ENCODE results near the gene EYS.

Gene EYS

DNA sequence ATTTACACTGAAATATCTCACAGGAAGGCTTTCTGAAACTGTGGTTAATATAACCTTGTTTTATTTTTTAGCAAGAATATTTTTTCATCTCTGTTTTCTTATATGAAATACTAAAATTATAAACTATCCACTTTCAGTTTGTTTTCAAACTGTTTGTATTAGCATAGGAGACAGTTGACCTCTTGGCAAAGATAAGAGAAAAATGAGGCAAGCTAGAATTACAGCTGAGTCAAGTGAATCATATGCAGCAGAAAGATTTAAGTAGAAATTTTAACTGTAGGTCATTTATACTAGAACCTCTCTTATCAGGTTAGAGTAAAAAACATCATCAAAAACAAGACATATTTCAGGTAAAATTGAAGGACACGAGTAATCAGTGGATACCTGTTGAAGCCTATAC lies 1278.8 kb downstream of the EYS start:
- no peak for DNase-seq

DNA sequence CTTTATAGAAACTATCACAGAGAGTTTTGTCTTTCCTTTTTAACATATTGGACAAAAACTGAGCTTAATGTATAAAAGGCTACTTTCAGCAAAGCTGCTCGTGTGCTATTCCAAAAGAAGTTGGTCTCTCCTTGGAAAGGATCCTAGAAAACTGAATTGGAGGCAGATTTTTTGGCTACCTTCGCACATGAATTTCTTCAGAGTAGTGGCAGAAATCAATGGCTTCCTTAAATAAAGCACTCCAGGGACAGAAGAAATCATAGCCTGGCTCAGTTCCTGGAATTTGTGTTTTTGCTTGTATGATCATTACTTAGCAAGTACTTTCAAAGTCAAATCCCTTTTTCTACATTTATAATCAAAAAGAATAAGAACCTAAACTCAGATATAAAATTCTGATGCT lies 1291.1 kb downstream of the EYS start:
- no peak for DNase-seq

DNA sequence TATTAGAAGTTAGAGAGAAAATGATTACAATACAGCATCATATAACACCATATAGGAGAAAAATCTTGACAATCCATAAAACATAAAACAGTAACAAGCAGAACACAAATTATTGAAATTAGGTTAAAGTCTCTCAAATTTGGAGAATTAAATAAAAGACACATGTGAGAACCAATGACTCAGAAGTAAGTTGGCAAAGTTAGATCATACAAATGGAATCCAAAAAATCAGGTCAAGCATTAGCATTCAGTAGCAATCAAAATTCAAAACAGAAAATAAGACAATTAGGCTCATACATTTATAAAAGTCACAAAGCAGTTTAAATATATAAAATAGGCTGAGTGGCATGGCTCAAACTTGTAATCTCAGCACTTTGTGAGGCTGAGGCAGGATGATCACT lies 1295.8 kb downstream of the EYS start:
- no peak for DNase-seq

DNA sequence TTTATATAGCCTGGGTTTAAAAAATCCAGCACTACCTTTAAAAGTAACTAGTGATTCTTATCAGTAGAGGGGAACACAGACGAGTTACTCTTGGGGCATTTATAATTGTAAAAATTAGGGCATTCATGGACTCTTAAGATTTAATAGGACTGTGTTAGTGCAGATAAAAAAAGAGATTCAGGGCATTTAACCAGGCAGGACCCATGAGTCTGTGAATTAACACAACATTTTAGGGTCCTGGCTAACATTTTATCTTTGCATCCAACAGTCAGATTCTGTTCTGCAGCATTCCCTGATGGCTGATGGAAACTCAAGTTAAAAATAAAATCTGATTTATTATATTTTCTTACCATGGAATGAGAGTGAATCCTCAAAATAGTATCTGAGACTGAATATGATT lies 1297.1 kb downstream of the EYS start:
- DNase-seq: no peak

DNA sequence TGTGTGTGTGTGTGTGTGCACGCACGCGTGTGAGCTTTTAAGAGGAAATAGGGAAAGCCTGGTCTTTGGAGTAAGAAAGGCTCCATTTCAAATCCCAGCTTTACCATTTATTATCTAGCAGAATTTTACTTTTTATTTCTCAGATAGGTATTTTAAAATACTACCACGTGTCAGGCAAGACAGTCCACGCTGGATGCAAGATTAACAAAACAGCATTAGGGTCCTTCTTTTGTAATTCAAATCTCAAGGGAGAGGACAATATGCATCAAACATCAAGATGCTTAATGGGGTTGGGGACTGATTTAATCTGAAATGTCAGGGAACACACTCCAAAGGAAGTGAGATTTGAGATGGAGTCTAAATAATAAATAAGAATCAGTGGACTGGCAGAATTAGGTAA lies 1302.6 kb downstream of the EYS start:
- DNase-seq: no peak

DNA sequence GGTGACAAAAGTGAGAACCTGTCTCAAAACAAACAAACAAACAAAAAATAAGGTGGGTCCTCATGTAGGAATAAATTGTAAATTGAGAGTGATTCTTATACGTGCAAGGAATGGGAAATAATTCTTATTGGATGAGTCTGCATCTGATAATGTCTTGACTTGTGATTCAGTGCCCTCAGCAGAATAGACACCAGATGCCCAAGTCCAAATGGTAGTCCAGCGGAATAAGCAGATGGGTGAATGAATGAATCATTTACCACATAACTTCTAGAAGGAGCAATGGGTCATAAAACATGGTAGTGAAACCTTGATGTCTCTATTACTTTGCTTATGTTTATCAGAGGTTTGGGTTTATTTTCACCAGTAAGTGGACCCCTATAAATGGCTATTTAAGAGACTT lies 1323.7 kb downstream of the EYS start:
- DNase-seq: no peak

DNA sequence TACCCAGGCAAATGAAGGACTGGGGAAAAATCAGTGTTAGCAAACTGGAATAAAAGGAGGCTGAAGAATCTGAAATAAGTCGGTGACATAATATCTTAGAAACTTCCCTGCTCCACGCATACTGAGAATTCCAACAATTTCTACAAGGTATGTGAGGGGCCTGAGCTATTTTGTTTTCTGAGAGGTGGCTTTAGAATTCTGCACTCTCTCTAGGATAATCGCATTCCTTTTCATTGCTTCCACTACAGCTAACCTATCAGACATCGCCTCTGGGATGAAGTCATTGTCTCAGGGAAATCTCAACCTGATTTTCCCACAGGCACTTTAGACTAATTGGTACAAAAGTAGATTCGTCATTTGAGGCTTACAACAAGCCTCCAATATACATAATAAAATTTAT lies 1330.6 kb downstream of the EYS start:
- no peak for DNase-seq

DNA sequence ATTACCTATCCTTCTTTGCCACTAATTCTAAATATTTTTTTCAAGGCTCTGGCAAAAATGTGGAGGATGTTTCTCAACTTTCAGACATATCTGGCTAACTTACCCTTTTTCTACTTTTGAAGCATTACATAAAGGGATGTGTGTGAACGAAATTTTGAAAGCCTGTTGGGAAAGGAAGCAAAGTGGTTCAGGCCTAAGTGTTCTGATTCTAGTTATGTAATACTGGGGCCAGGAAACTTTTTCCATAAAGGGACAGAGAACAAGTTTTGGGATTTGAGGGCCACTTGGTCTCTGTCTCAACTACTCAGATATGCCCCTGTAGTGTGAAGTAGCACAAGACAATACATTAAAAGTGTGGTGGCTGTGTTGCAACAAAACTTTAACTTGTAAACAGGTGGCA lies 1349.6 kb downstream of the EYS start:
- no peak for DNase-seq

DNA sequence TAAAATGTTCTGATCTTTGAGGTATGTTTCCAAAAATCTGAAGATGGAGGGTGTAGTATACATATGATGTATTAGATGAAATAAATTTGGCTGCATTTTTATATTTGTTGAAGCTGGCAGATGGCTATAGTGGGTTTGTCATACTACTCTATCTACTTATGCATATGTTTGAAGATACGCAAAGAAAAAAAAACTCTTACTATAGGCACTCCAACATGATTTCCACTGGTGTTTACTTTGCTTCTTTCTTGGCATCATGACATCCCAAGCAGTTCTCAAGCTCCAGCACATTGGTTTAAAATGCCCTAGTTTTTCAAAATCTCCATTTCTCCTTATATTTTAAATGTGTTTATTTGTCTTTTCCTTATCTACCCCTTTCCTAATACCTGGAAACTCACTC lies 1359.6 kb downstream of the EYS start:
- no peak for DNase-seq

DNA sequence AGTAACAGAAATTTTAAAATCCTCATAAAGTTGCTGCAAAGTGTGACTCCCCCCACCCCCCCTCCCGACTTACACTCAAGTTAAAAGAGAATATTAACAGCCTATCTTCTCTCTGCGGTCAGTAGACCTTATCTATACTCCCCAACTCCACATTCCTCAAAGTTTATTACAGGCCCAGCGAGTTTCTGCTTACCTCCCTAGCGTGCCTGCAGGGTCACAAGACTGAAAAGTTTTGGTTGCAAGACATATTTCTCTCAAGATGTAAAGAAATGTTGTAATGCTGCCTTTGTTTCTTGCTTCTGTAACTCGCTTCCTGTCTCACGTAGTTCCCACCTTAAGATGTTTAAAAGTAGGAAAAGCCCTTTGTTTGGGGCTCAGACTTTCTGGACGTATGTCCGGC lies 1371.8 kb downstream of the EYS start:
- no peak for DNase-seq

DNA sequence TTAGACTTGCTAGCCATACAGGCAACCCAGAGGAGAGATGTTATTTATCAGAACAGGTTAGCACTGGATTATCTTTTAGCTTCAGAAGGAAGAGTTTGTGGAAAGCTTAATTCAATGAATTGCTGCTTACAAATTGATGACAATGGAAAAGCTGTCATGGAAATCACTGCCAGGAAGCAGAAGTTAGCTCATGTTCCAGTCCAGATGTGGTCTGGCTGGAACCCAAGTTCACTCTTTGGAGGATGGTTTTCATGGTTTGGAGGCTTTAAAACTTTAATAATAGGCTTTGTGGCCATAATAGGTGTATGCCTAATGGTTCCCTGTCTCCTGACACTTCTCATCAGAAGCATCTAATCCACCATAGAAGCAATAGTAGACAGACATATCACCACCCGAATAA lies 1372.4 kb downstream of the EYS start:
- DNase-seq: no peak

DNA sequence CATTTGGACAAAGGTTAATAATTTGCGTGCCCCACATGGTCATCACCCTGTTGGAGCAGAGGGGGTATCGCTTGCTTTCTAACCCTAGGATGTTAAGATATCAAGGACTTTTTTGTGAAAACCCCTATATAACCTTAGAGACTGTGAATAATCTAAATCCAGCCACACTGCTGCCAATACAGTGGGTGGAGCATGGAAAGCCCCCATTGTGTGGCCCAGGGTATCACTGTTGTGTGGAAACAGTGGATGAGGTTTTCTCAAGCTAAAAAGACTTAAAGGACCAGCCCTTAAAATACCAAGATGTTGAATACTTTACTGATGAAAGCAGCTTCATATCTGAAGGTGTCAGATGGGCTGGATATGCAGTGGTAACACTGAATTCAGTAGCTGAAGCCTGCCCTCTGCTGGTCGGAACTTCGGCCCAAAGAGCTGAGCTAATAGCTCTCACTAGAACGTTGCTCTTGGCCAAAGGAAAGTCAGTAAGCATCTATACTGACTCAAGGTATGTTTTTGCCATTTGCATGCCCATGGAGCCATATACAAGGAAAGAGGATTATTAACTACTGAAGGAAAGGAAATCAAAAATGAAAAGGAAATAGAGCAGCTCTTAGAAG lies 1376.2 kb downstream of the EYS start:
- no peak for DNase-seq

DNA sequence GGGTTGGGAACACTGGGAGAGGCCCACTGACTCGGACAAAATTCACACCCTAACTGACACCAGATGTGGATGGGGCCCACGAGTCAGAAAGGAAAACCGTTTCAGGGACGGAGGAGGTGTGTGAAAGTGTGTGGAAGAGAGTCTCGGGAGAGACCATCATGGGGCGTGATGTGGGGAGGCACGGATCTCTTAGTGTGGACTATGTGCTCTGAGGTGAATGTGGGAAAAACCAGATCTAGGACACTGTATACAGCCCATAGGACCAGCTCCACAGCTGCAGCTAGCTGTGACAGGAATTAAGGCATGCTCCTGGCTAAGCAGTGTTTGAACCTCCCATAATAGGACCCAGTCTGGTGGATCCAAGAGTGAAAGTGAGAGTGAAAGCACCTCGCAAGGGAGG lies 1380.1 kb downstream of the EYS start:
- no peak for DNase-seq

DNA sequence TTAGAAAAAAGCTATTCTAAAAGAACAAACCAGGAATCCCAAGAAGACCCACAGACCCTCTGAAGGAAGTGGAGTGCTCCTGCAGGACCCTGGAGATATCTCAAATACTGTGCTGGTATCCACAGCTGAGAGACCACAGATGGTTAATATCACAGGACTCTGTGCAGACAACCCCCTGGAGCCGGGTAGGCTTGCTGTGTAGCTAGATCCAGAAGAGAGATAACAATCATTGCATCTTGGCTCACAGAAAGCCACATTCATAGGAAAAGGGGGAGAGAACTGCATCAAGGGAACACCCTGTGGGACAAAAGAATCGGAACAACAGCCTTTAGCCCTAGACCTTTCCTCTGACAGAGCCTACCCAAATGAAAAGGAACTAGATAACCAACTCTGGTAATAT lies 1381.9 kb downstream of the EYS start:
- DNase-seq: no peak

DNA sequence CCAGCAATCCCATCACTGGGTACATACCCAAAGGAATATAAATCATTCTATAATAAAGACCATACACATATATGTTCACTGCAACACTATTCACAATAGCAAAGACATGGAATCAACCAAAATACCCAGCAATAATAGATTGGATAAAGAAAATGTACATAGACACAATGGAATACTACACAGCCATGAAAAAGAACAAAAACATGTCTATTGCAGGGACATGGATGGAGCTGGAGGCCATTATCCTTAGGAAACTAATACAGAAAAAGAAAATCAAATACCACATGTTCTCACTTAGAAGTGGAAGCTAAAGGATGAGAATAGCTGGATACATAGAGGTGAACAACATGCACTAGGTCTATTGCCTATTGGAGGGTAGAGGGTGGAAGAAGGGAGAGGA lies 1396.8 kb downstream of the EYS start:
- no peak for DNase-seq

DNA sequence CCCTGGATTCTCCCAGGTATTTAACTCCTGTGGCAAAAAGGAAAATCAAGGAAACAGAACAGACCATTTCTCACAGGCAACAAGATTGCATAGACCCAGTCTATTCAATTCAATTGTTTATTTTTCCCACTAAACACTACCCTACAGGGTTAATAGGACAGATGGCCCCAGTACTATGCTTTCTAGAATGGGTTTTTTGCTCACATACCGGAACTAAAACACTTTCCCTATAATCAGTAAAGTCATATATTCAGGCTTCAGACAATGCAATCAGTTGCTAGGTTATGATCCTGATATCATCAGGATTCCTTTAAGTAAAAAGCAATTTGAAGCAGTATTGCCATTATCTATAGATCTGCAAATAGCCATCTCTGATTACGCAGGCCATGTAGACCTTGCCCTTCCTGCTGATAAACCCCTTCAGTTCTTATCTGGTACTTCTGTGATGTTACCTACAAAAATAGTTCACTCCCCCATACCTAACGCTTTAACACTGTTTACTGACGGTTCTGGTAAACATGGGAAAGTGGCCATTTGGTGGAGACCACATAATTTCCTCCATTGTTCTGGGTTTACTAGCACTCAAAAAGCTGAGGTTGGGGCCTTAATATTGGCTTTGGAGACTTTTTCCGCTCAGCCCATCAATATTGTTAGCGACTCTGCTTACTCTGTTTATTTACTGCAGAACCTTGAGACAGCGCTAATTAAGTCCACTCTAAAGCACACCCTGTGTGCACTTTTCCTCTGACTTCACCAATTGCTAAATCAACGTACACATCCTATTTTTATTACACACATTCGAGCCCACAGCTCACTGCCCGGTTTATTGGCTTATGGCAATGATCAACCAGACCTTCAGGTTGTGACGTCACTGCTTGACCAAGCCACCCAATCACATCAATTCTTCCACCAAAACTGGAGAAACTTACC lies 1405.5 kb downstream of the EYS start:
- no peak for DNase-seq

DNA sequence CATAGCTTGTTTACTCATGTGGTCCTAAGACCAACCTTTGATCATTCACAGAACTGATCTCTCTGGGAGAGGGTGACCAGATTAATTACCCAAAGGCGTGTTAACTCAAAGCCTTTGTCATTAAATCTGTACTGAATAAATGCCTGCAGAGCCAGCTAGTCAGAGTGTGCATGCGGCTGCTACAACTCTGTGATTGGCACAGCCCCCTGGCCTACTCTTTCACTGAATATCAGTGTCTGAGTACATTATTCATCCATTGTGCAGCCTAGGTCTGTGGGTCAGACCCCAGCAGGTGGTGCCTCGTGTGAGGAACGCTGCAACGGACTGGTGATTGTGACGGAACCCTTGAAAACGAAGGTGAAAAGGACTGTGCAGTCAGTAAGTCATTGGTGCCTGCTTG lies 1407.8 kb downstream of the EYS start:
- DNase-seq: no peak

DNA sequence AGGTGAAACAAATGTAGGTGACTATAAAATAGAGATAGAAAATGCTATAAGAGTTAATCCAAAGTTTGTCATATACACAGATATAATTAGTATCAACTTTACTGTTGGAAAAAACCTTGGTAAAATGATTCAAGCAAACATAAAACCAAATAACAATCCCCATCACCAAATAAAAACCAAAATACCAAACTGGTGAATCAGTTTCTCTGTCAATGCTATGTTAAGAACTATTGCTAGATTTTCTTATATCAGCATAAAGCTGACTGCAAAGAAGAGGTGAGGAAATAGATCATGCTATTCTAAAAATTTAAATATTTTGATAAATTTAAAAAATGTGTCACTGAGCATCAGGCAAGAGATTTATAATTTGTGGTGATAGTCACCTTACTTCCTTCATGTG lies 1413.0 kb downstream of the EYS start:
- no peak for DNase-seq

DNA sequence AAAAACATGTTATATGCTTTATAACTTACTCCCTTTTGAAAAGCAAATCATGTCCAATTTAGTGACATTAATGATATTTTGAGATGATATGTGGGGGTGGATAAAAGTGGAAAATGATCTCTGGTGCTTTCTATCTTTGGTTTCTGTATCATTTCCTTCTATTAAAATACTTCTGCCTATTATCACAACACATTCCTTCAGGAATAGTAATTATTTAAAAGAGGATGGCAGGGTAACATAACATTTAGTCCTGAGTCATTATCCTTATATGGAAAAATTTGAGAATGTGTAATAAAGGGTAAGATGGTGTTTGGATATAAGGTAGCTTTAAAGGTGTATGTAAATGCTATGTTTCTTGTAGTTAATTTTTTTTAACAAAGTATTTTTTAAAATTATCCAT lies 1413.7 kb downstream of the EYS start:
- no peak for DNase-seq

DNA sequence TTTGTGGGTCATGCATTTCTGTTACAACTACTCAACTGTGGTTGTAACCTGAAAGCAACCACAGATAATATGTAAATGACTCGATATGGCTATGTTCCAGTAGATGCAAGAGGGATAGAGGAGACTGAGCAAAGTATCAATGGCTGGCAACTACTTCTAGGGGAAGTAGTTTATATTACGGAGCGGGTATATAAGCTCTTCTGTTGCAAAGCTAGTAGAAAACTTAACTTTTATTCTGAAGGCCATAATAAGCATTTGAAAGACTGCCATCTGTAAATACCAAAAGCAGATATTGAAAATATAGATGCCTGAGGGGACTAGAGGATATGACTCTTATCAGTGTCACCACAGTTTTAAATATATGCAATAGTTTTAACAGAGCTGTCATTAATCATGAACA lies 1416.2 kb downstream of the EYS start:
- DNase-seq: no peak

DNA sequence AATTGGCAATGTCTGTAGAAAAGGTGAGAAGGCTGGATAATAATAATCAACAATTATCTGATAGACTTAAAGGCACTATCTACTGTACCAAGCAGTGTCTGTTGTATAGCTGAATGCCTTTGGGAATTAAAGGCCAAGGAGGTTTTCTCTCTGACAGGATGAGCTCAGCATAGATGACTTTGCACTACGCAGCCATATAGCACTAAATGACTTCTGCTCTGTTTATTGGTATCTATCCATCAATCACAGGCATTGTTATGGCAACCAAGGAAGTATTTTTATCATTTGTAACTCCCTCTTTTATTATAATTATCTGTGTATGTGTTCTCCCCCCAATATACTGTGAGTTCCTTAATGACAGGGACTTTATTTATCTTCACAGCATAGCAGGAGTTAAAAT lies 1417.1 kb downstream of the EYS start:
- DNase-seq: no peak

DNA sequence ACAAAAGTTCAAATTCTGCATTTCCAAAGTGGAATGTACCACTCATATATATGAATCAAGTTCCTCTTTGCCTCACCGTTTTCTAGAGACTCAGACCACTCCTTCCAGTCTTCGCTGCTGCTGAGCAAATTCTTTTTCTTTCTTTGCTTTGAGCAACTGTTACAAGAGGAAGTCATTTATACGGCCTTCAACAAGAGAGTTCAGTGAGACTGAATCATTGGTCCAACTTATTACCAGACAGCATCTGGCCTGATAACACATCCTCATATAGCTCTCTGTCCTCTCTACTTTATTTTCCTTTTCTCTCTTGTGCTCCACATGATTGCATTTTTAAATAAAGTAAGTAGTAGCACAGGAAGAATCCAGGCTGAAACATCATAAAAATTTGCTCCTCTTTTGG lies 1418.7 kb downstream of the EYS start:
- DNase-seq: no peak

DNA sequence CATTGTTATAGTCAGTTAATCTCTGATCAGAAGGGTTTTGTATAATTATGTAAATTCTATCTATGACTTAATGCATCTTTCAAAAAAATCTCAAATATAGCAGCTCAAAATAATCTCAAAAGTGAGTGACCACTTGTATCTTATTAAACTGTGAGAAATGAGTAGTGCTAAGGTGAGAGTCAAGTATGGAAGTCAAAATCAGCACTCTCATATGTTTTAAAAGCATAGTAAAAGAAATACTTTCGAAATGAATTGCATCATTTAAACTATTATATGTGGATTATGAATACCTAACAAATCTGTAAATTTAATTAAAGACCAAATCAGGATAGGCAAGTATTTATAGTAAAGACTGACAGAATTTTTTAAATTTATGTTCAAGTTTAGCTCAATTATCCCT lies 1425.9 kb downstream of the EYS start:
- DNase-seq: no peak

DNA sequence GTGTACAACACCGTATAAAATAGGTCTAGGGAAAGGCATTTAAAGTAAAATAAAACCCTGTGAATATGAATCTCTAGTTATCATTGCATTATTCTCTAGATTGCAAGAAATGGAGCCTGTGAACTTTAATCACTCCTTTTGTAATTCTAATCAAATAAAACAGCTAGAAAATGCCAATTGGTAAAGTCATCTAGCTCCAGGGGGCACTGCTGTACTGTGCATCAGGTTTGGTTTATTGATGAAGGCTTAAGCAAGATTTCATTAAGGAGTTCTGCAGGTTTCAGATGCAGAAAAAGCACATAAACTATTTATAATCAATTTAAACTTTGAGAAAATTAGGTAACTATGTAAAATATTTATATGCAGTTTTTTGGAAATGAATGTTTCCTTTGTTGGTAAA lies 1426.5 kb downstream of the EYS start:
- no peak for DNase-seq

DNA sequence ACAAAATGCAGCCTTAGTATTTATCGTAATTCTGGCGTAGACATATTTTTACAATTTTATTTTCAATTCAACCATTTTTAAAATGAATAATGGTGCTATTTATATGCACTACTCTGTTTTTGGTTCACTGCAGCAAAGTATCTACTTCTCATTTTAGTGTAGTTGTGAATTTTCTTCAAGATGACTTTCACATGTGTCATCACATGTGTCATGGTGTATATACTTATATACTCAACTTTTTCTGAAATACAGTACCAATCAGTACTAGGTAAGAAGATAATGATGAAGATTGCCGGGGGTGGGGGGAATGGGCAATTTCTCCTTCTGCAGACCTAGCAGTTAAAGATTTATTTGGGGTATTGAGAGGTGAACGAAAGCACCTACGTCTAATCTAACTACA lies 1436.9 kb downstream of the EYS start:
- no peak for DNase-seq

All from NCI-H187 treated with DMSO at 0.1 percent for 48 hours (cell line).